Measurements from ENCODE around the gene HSPB2. TPM values are rescaled to one million over a fixed set of nuclear protein-coding genes. Genes with fewer than 3 reads are reported as not detected.
A peak's percentile ranks its signal among the peaks of the same experiment; 100 is the strongest.

The HSPB2 gene
- total RNA-seq, 4 donors from 2014 or later, result 1.3 TPM; not detected in 3

- Histone ChIP-seq H3K36me3 (no peaks in the 10 kb centered on the region), H3K27me3 (no peaks in the 10 kb centered on the region), H3K4me1 (no peaks in the 10 kb centered on the region), H3K27ac (no peak overlapping the region), H3K4me3 (no peak overlapping the region), H3K9me3 (no peaks in the 10 kb centered on the region)
- TF ChIP-seq POLR2A (IDR thresholded peaks at IDR 0.05), result no peak
- TF ChIP-seq EP300 (IDR thresholded peaks at IDR 0.05; ENCODE audit: low read depth), result no peak
- no peak for TF ChIP-seq CTCF (IDR thresholded peaks at IDR 0.05)
- TF ChIP-seq POLR2AphosphoS5 (IDR thresholded peaks at IDR 0.05), result no peak
- in situ Hi-C loops (cut with MboI; ENCODE audit: low pct_ligation_motif_present in 1 of 4, low pct_unique_long_range_greater_than_20kb in 1 of 4, low sequenced_read_pairs in 3 of 4) (no loop called here), intact Hi-C loops (cut with DNase I; ENCODE audit: low total_unique reads) (no loop called here)
- DNase-seq, result no peak
- WGBS, 2 donors (ENCODE audit: low coverage in 1 of 2), result 94 to 100% methylated on average over 3 to 4 of the region's 4 CpGs
Observed at GRCh38 chr11:111954154-111954553, 41.6 kb downstream of the HSPB2 start.

- H3K27me3 ChIP-seq, result no peaks in the 10 kb centered on the region
- TF ChIP-seq EP300 (IDR thresholded peaks at IDR 0.05; ENCODE audit: low read depth) (no peak), POLR2AphosphoS5 (IDR thresholded peaks at IDR 0.05) (no peak), CTCF (IDR thresholded peaks at IDR 0.05) (no peak), POLR2A (IDR thresholded peaks at IDR 0.05) (no peak)
- no peak overlapping the region for H3K27ac ChIP-seq
- WGBS, 2 donors (ENCODE audit: low coverage in 1 of 2), result 80 to 93% methylated on average over 1 to 9 of the region's 12 CpGs
- no peaks in the 10 kb centered on the region for H3K4me1 ChIP-seq
- H3K36me3 ChIP-seq, result no peaks in the 10 kb centered on the region
- intact Hi-C loops (cut with DNase I; ENCODE audit: low total_unique reads), result no loop called here
- no peak for DNase-seq
- H3K9me3 ChIP-seq, result no peaks in the 10 kb centered on the region
- in situ Hi-C loops (cut with MboI; ENCODE audit: low pct_ligation_motif_present in 1 of 4, low pct_unique_long_range_greater_than_20kb in 1 of 4, low sequenced_read_pairs in 3 of 4), result no loop called here
- H3K4me3 ChIP-seq, result no peak overlapping the region
Observed at GRCh38 chr11:111957663-111958444, 45.3 kb downstream of the HSPB2 start.

- DNase-seq, result peak; percentile 19
- no peak for TF ChIP-seq POLR2A (IDR thresholded peaks at IDR 0.05)
- no peak for TF ChIP-seq EP300 (IDR thresholded peaks at IDR 0.05; ENCODE audit: low read depth)
- TF ChIP-seq POLR2AphosphoS5 (IDR thresholded peaks at IDR 0.05), result no peak
- TF ChIP-seq CTCF (IDR thresholded peaks at IDR 0.05), result no peak
- intact Hi-C loops (cut with DNase I; ENCODE audit: low total_unique reads) (no loop called here), in situ Hi-C loops (cut with MboI; ENCODE audit: low pct_ligation_motif_present in 1 of 4, low pct_unique_long_range_greater_than_20kb in 1 of 4, low sequenced_read_pairs in 3 of 4) (no loop called here)
- Histone ChIP-seq H3K4me3 (no peak overlapping the region), H3K27ac (no peak overlapping the region), H3K9me3 (no peaks in the 10 kb centered on the region), H3K27me3 (no peaks in the 10 kb centered on the region), H3K36me3 (no peaks in the 10 kb centered on the region), H3K4me1 (no peaks in the 10 kb centered on the region)
- WGBS, 2 donors (ENCODE audit: low coverage in 1 of 2), result 65% methylated on average over 5 of the region's 5 CpGs; no CpG with 5 or more reads in 1 of the 2 donors
Observed at GRCh38 chr11:111960916-111961315, 48.4 kb downstream of the HSPB2 start.

- in situ Hi-C loops (cut with MboI; ENCODE audit: low pct_ligation_motif_present in 1 of 4, low pct_unique_long_range_greater_than_20kb in 1 of 4, low sequenced_read_pairs in 3 of 4) (no loop called here), intact Hi-C loops (cut with DNase I; ENCODE audit: low total_unique reads) (no loop called here)
- no peak for TF ChIP-seq EP300 (IDR thresholded peaks at IDR 0.05; ENCODE audit: low read depth)
- TF ChIP-seq CTCF (IDR thresholded peaks at IDR 0.05), result no peak
- TF ChIP-seq POLR2A (IDR thresholded peaks at IDR 0.05), result no peak
- TF ChIP-seq POLR2AphosphoS5 (IDR thresholded peaks at IDR 0.05), result no peak
- no peaks in the 10 kb centered on the region for H3K36me3 ChIP-seq
- no peak for DNase-seq
- 72 to 80% methylated on average over 5 to 6 of the region's 6 CpGs for WGBS, 2 donors (ENCODE audit: low coverage in 1 of 2)
- no peak overlapping the region for H3K4me3 ChIP-seq
- H3K9me3 ChIP-seq, result no peaks in the 10 kb centered on the region
- no peak overlapping the region for H3K27ac ChIP-seq
- no peaks in the 10 kb centered on the region for H3K4me1 ChIP-seq
- no peaks in the 10 kb centered on the region for H3K27me3 ChIP-seq
Observed at GRCh38 chr11:111961389-111962300, 49.1 kb downstream of the HSPB2 start.
